Smooth muscle cell (in vitro differentiated cells): Measurements from ENCODE around the gene SLC12A6. TPM values are rescaled to one million over a fixed set of nuclear protein-coding genes. Genes with fewer than 3 reads are reported as not detected.

ENCODE experiments used
- DNase-seq: peaks from one replicate; lab custom pipeline; 2025; ENCODE audit not compliant: unreplicated experiment; lab: John Stamatoyannopoulos, UW
- H2AFZ ChIP-seq: fragments of 200-600 bp; sonication (generic); 2 replicates; pipeline ENCODE4 v1.6.0; 2016; ENCODE audit warnings: antibody characterized with exemption, low read depth, mild to moderate bottlenecking
- H3F3A ChIP-seq: fragments of 200-600 bp; sonication (generic); 2 replicates; pipeline ENCODE4 v1.6.0; 2017; ENCODE audit warnings: antibody characterized with exemption, low read depth
- H3K27ac ChIP-seq: fragments of 200-600 bp; sonication (generic); 2 replicates; pipeline ENCODE4 v1.5.1; 2016; ENCODE audit warnings: low read depth, mild to moderate bottlenecking
- H3K27me3 ChIP-seq: fragments of 200-600 bp; sonication (generic); 2 replicates; pipeline ENCODE4 v1.6.1; 2016; ENCODE audit warnings: low read depth, mild to moderate bottlenecking
- H3K36me3 ChIP-seq: fragments of 200-600 bp; sonication (generic); 2 replicates; pipeline ENCODE4 v1.5.1; 2016; ENCODE audit warnings: low read depth
- H3K4me1 ChIP-seq: fragments of 200-600 bp; sonication (generic); 2 replicates; pipeline ENCODE4 v1.5.1; 2016; ENCODE audit warnings: low read depth
- H3K4me2 ChIP-seq: fragments of 200-600 bp; sonication (generic); 2 replicates; pipeline ENCODE4 v1.6.0; 2016; ENCODE audit warnings: mild to moderate bottlenecking
- H3K4me3 ChIP-seq: fragments of 200-600 bp; sonication (generic); 2 replicates; pipeline ENCODE4 v1.5.1; 2016; ENCODE audit warnings: mild to moderate bottlenecking
- H3K79me2 ChIP-seq: fragments of 200-600 bp; sonication (generic); 2 replicates; pipeline ENCODE4 v1.6.0; 2016; ENCODE audit warnings: low read depth, mild to moderate bottlenecking
- H3K9ac ChIP-seq: fragments of 200-600 bp; sonication (generic); 2 replicates; pipeline ENCODE4 v1.6.0; 2016; ENCODE audit warnings: low read depth
- H3K9me3 ChIP-seq: fragments of 200-600 bp; sonication (generic); replicated peaks from 2 replicates; pipeline ENCODE4 v1.5.1; 2016; ENCODE audit warnings: low read depth
- H4K20me1 ChIP-seq: fragments of 200-600 bp; sonication (generic); 2 replicates; pipeline ENCODE4 v1.6.0; 2016; ENCODE audit warnings: low read depth
- CTCF ChIP-seq: fragments of 200-600 bp; sonication (generic); IDR thresholded peaks from 2 replicates; pipeline ENCODE4 v1.5.1; 2017; ENCODE audit warnings: borderline replicate concordance, mild to moderate bottlenecking, antibody characterized with exemption; ENCODE audit not compliant: insufficient read depth, poor library complexity, severe bottlenecking
- WGBS: methylation state at CpG from one replicate; pipeline ENCODE4 v1.1.7; 2016; ENCODE audit warnings: low lambda C conversion rate; 5-methylcytosine and 5-hydroxymethylcytosine counted together
- polyA plus RNA-seq: library from polyadenylated mRNA; unstranded; fragments of >200 nt; fragmentation: Nextera tagmentation; extraction: Ambion mirVana; gene quantifications from 2 replicates; pipeline ENCODE4 v1.2.1, GENCODE V29; 2016
- total RNA-seq: library from RNA; depleted of rRNA; stranded (reverse); fragments of >200 nt; gene quantifications from 2 replicates; pipeline ENCODE4 v1.2.3, GENCODE V29; 2014

SLC12A6 gene
- total and polyA plus RNA-seq, 2 experiments from 2014 or later: 3.0 to 11.3 TPM

GRCh38 chr15:34367101-34368081 lies 29.8 kb upstream of the SLC12A6 start, which contains the start of gene LPCAT4:
TSS of gene LPCAT4 (minus strand) at chr15:34367196. CDS start at chr15:34367100, 96 bp downstream.
- Histone ChIP-seq H3K79me2 (no peaks in the 10 kb centered on the region), H2AFZ (peak within 1 kb of the TSS; percentile 97), H3K9ac (peak within 1 kb of the TSS; percentile 67), H3K4me2 (peak within 1 kb of the TSS; percentile 84), H3K27me3 (no peaks in the 10 kb centered on the region), H3K27ac (peak within 1 kb of the TSS; percentile 53), H3K4me3 (peak within 1 kb of the TSS; percentile 82), H3K4me1 (peaks cover 8% of the 10 kb centered on the region), H4K20me1 (peaks cover 4% of the 10 kb centered on the region), H3F3A (no peaks in the 10 kb centered on the region), H3K36me3 (no peaks in the 10 kb centered on the region), H3K9me3 (no peaks in the 10 kb centered on the region)
- TF ChIP-seq CTCF: peak; percentile 76
- DNase-seq: peak; percentile 57
- whole genome bisulfite sequencing: under 1% methylated on average over 72 of the region's 80 CpGs

DNA sequence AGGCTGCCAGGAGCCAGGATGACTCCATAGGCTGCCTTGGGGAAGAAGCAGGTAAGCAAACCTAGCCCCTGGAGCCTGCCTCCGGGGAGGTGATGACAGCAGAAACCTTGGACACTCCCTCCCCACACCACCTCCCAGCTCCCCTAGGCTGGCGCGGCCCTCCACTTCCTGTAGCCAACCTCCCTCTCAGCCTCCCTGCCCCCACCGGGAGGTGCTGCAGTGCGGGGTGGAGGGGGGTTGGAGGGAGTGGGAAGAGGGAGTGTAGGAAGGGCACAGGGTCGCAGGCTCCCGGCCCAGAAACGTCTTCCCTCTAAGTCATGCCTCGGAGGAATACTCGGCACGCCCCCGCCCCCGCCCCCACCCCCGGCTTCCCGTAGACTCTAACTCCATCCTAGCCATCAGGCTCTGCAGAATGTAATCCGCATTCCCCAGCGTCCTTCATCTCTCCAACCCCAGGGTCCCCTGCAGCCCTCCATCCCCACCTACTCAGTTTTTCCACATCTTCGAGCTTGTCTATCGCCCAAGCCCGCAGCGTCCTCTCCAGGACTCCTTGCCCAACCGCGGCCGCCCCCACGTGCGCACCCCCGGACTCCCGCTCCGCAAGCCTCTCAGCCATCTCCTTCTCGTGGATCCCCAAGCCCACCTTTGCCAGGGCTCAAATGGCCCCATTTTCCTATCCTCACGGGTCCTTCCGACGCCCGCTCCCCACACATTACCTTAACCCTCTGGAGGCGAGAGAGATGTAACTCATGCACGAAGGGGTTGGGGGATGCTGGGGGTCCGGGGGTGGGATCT lies 28.9 kb upstream of the SLC12A6 start:
- no peaks in the 10 kb centered on the region for H3F3A ChIP-seq
- H3K9me3 ChIP-seq: no peaks in the 10 kb centered on the region
- H3K27me3 ChIP-seq: no peaks in the 10 kb centered on the region
- peak overlapping the region; percentile 43 for H2AFZ ChIP-seq
- no peaks in the 10 kb centered on the region for H3K36me3 ChIP-seq
- H3K27ac ChIP-seq: no peak overlapping the region
- H3K79me2 ChIP-seq: no peaks in the 10 kb centered on the region
- no peak overlapping the region for H3K9ac ChIP-seq
- WGBS: 2% methylated on average over 18 of the region's 37 CpGs
- H3K4me2 ChIP-seq: peak overlapping the region; percentile 84
- no peak for TF ChIP-seq CTCF
- peaks cover 4% of the 10 kb centered on the region for H4K20me1 ChIP-seq
- peaks cover 8% of the 10 kb centered on the region for H3K4me1 ChIP-seq
- peak; percentile 31 for DNase-seq
- H3K4me3 ChIP-seq: peak overlapping the region; percentile 82

DNA sequence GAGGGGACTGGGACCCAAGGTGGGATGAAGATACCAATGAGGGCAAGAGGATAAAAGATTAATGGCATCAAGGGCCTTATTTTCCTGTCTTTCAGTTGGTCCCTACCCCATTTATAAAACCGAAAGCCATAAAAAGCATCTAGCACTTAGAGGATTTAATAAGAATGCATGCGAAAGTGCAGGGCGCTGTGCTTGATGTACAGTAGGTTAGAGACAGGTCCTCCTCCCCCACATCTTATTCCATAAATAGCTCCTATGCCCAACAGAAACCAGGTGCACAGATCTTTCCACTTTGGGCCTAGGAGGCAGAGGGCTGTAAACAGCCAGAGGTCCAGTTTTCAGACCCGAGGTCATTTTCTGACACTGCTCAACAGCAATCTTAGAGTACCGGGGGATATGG lies 28.3 kb upstream of the SLC12A6 start:
- no peak for DNase-seq
- Histone ChIP-seq H4K20me1 (peaks cover 4% of the 10 kb centered on the region), H2AFZ (peak overlapping the region; percentile 43), H3K4me2 (peak overlapping the region; percentile 84), H3K9me3 (no peaks in the 10 kb centered on the region), H3K36me3 (no peaks in the 10 kb centered on the region), H3K4me1 (peaks cover 8% of the 10 kb centered on the region), H3F3A (no peaks in the 10 kb centered on the region), H3K9ac (no peak overlapping the region), H3K27me3 (no peaks in the 10 kb centered on the region), H3K4me3 (peak overlapping the region; percentile 82), H3K79me2 (no peaks in the 10 kb centered on the region), H3K27ac (no peak overlapping the region)
- WGBS: 53% methylated on average over 5 of the region's 5 CpGs
- TF ChIP-seq CTCF: no peak
